ENCODE measurements around the gene GAGE1. TPM values are rescaled to one million over a fixed set of nuclear protein-coding genes. Genes with fewer than 3 reads are reported as not detected.

Gene GAGE1, protein sequence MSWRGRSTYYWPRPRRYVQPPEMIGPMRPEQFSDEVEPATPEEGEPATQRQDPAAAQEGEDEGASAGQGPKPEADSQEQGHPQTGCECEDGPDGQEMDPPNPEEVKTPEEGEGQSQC
- not detected in 2 replicates for total RNA-seq

DNA sequence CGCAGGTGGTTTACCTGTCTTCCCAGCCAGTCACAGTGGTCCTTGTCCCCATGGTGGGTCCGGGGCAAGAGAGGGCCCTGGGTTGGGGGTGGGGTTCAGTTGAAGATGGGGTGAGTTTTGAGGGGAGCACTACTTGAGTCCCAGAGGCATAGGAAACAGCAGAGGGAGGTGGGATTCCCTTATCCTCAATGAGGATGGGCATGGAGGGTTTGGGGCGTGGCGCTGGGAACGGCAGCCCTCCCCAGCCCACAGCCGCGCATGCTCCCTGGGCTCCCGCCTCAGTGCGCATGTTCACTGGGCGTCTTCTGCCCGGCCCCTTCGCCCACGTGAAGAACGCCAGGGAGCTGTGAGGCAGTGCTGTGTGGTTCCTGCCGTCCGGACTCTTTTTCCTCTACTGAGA lies at the start of gene GAGE1:
Gene GAGE1, plus strand, starts transcription at position 301 of the 400 bp plus-strand sequence. CDS start 1,155 bp downstream, outside the sequence.

DNA sequence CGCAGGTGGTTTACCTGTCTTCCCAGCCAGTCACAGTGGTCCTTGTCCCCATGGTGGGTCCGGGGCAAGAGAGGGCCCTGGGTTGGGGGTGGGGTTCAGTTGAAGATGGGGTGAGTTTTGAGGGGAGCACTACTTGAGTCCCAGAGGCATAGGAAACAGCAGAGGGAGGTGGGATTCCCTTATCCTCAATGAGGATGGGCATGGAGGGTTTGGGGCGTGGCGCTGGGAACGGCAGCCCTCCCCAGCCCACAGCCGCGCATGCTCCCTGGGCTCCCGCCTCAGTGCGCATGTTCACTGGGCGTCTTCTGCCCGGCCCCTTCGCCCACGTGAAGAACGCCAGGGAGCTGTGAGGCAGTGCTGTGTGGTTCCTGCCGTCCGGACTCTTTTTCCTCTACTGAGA lies 47.8 kb upstream of the GAGE1 start, which contains the start of gene GAGE12E:
Gene GAGE12E, plus strand, starts transcription at position 301 of the 400 bp plus-strand sequence. CDS start 1,155 bp downstream, outside the sequence.

DNA sequence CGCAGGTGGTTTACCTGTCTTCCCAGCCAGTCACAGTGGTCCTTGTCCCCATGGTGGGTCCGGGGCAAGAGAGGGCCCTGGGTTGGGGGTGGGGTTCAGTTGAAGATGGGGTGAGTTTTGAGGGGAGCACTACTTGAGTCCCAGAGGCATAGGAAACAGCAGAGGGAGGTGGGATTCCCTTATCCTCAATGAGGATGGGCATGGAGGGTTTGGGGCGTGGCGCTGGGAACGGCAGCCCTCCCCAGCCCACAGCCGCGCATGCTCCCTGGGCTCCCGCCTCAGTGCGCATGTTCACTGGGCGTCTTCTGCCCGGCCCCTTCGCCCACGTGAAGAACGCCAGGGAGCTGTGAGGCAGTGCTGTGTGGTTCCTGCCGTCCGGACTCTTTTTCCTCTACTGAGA lies 38.3 kb upstream of the GAGE1 start, which contains the start of gene GAGE12F:
Gene GAGE12F, plus strand, starts transcription at position 301 of the 400 bp plus-strand sequence. CDS start 1,155 bp downstream, outside the sequence.

DNA sequence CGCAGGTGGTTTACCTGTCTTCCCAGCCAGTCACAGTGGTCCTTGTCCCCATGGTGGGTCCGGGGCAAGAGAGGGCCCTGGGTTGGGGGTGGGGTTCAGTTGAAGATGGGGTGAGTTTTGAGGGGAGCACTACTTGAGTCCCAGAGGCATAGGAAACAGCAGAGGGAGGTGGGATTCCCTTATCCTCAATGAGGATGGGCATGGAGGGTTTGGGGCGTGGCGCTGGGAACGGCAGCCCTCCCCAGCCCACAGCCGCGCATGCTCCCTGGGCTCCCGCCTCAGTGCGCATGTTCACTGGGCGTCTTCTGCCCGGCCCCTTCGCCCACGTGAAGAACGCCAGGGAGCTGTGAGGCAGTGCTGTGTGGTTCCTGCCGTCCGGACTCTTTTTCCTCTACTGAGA lies 28.7 kb upstream of the GAGE1 start, which contains the start of gene GAGE12G:
Gene GAGE12G, plus strand, starts transcription at position 301 of the 400 bp plus-strand sequence. CDS start 1,155 bp downstream, outside the sequence.

DNA sequence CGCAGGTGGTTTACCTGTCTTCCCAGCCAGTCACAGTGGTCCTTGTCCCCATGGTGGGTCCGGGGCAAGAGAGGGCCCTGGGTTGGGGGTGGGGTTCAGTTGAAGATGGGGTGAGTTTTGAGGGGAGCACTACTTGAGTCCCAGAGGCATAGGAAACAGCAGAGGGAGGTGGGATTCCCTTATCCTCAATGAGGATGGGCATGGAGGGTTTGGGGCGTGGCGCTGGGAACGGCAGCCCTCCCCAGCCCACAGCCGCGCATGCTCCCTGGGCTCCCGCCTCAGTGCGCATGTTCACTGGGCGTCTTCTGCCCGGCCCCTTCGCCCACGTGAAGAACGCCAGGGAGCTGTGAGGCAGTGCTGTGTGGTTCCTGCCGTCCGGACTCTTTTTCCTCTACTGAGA lies 19.2 kb upstream of the GAGE1 start, which contains the start of gene GAGE12H:
Gene GAGE12H, plus strand, starts transcription at position 301 of the 400 bp plus-strand sequence. CDS start 1,155 bp downstream, outside the sequence.

DNA sequence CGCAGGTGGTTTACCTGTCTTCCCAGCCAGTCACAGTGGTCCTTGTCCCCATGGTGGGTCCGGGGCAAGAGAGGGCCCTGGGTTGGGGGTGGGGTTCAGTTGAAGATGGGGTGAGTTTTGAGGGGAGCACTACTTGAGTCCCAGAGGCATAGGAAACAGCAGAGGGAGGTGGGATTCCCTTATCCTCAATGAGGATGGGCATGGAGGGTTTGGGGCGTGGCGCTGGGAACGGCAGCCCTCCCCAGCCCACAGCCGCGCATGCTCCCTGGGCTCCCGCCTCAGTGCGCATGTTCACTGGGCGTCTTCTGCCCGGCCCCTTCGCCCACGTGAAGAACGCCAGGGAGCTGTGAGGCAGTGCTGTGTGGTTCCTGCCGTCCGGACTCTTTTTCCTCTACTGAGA lies 9.6 kb upstream of the GAGE1 start, which contains the start of gene GAGE2A:
Gene GAGE2A, plus strand, starts transcription at position 301 of the 400 bp plus-strand sequence. CDS start 1,155 bp downstream, outside the sequence.

Other genes starting within 250 kb of the GAGE1 start
- gene GAGE12C, start 66.8 kb upstream of the GAGE1 start, total RNA-seq: not detected in 2 replicates
- not detected in 2 replicates for gene GAGE12D, start 57.3 kb upstream of the GAGE1 start, total RNA-seq
- gene GAGE12E, start 47.7 kb upstream of the GAGE1 start, total RNA-seq: not detected in 2 replicates
- not detected in 2 replicates for gene GAGE12F, start 38.2 kb upstream of the GAGE1 start, total RNA-seq
- not detected in 2 replicates for gene GAGE12G, start 28.6 kb upstream of the GAGE1 start, total RNA-seq
- not detected in 2 replicates for gene GAGE12H, start 19.1 kb upstream of the GAGE1 start, total RNA-seq
- gene GAGE2A, start 9.5 kb upstream of the GAGE1 start, total RNA-seq: not detected in 2 replicates
- not detected in 2 replicates for gene PAGE1, start 97.0 kb downstream of the GAGE1 start, total RNA-seq
- not detected in 2 replicates for gene PAGE4, start 230.3 kb downstream of the GAGE1 start, total RNA-seq

Measured in cardiac ventricle fibroblast (primary cell).